Measurements from ENCODE around the gene MSI2. TPM values are rescaled to one million over a fixed set of nuclear protein-coding genes. Genes with fewer than 3 reads are reported as not detected.

MSI2 gene
- total RNA-seq, 6 experiments from 2014 or later: 12.0 to 22.6 (median 19.4) TPM

DNA sequence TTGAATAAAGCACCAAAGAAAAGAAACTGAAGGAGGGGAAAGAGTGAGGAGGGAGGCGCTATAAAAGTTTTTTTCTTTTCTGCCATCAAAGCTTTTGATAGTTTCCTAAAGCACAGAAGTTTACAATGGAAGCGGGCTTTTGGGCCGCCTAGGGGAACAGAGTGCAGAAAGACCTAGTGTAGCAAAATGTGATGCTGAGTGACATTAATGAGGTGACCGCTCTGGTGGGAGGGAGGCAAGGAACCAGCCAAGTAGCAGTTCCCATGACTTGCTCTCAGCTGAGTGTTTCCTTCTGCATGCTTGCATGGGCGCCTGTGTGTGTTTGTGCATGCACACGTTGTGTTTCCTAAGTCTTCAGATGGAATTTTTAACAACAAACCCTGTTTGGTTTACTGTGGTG lies 15.5 kb downstream of the MSI2 start:
- H3K4me3 ChIP-seq: no peak overlapping the region
- no peaks in the 10 kb centered on the region for H3K9me3 ChIP-seq
- H3K36me3 ChIP-seq: peaks cover 0 to 4% (median 2%) of the 10 kb centered on the region in 4 donors
- intact Hi-C loops (cut with DNase I): no loop called here
- ATAC-seq (no peak), DNase-seq (no peak)
- 91% methylated on average over 5 of the region's 6 CpGs for WGBS (ENCODE audit: insufficient coverage, low coverage, low lambda C conversion rate, missing lambda C conversion rate)
- TF ChIP-seq, protein P1, sequence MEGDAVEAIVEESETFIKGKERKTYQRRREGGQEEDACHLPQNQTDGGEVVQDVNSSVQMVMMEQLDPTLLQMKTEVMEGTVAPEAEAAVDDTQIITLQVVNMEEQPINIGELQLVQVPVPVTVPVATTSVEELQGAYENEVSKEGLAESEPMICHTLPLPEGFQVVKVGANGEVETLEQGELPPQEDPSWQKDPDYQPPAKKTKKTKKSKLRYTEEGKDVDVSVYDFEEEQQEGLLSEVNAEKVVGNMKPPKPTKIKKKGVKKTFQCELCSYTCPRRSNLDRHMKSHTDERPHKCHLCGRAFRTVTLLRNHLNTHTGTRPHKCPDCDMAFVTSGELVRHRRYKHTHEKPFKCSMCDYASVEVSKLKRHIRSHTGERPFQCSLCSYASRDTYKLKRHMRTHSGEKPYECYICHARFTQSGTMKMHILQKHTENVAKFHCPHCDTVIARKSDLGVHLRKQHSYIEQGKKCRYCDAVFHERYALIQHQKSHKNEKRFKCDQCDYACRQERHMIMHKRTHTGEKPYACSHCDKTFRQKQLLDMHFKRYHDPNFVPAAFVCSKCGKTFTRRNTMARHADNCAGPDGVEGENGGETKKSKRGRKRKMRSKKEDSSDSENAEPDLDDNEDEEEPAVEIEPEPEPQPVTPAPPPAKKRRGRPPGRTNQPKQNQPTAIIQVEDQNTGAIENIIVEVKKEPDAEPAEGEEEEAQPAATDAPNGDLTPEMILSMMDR (IDR thresholded peaks at IDR 0.05): no peak
- no peak for TF ChIP-seq POLR2A (IDR thresholded peaks at IDR 0.05)
- no peak overlapping the region for H3K27ac ChIP-seq
- no peaks in the 10 kb centered on the region for H3K4me1 ChIP-seq
- no peaks in the 10 kb centered on the region for H3K27me3 ChIP-seq

DNA sequence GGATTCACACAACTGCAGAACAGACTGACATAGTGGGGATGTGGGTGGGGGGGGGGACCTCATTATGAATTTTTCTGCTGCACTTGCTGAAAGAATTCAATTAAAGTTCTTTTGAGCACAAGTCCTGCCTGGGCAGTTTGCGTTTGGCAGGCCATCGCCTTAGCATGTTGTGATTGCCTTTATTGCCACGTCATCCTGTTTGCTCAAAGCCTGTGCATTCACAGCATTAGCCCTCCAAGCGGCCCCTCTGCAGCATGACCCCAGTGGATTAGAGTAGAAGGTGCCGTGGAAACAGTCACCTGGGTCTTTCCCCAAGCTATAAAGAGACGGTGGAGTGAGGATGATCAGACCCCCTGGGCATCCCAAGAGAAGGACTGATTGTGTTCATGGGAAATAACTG lies 17.2 kb downstream of the MSI2 start:
- DNase-seq (no peak), ATAC-seq (no peak)
- H3K4me3 ChIP-seq: no peak overlapping the region
- intact Hi-C loops (cut with DNase I): no loop called here
- H3K4me1 ChIP-seq: peaks cover 0 to 6% (median 2%) of the 10 kb centered on the region in 4 donors
- WGBS (ENCODE audit: insufficient coverage, low coverage, low lambda C conversion rate, missing lambda C conversion rate): 100% methylated on average over 6 of the region's 6 CpGs
- no peaks in the 10 kb centered on the region for H3K9me3 ChIP-seq
- no peak overlapping the region for H3K27ac ChIP-seq
- no peaks in the 10 kb centered on the region for H3K27me3 ChIP-seq
- H3K36me3 ChIP-seq: peaks cover 0 to 4% (median 2%) of the 10 kb centered on the region in 4 donors
- TF ChIP-seq POLR2A (IDR thresholded peaks at IDR 0.05): no peak
- TF ChIP-seq, protein P1 (IDR thresholded peaks at IDR 0.05): no peak

- no peaks in the 10 kb centered on the region for H3K27me3 ChIP-seq
- TF ChIP-seq, protein P1 (IDR thresholded peaks at IDR 0.05): no peak
- no peak for TF ChIP-seq POLR2A (IDR thresholded peaks at IDR 0.05)
- no peak overlapping the region for H3K4me3 ChIP-seq
- DNase-seq: no peak
- no peak for ATAC-seq
- H3K9me3 ChIP-seq: no peaks in the 10 kb centered on the region
- whole genome bisulfite sequencing (ENCODE audit: insufficient coverage, low coverage, low lambda C conversion rate, missing lambda C conversion rate): 95% methylated on average over 3 of the region's 3 CpGs
- intact Hi-C loops (cut with DNase I): no loop called here
- peaks cover 0 to 4% (median under 1%) of the 10 kb centered on the region in 4 donors for H3K36me3 ChIP-seq
- no peak overlapping the region for H3K27ac ChIP-seq
- H3K4me1 ChIP-seq: peaks cover 0 to 12% (median 5%) of the 10 kb centered on the region in 4 donors
Measured at GRCh38 chr17:57274162-57274561, 17.8 kb downstream of the MSI2 start.

DNA sequence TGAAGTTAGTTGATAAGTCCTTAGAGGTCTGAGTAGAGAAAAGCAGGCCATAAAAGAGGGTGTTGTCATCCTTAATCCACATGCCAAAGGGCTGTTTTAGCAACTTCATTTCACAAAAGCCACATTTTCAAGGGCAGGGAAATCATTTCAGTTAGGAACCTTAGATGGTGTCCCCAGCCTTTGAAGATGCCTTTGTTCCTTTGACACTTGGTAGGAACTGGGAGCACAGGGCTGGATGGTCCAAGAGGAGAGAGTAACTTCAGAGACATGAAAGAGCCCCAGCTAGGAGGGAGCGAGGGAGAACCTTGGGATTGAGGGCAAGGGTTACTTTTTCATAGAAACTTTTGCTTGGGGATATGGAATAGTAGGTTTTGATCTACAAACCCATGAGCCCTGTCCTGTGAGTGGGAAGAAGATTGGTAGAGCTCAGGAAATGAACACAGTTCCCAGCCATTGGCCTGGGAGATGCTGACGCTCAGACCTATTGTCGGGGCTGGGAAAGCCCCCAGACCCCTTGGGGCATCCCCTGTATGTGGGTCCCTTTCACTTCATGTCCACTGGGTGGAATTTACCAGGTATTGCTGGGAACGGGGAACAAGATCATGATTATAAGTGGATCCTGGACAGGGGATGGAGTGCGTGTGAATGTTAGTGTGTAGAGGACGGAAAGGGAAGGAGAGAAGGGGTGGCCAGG lies 18.9 kb downstream of the MSI2 start:
- H3K4me1 ChIP-seq: peaks cover 0 to 21% (median 8%) of the 10 kb centered on the region in 4 donors
- ATAC-seq: no peak
- intact Hi-C loops (cut with DNase I): no loop called here
- no peak overlapping the region for H3K4me3 ChIP-seq
- H3K27ac ChIP-seq: no peak overlapping the region
- no peaks in the 10 kb centered on the region for H3K27me3 ChIP-seq
- no peak for DNase-seq
- no peak for TF ChIP-seq POLR2A (IDR thresholded peaks at IDR 0.05)
- TF ChIP-seq, protein P1 (IDR thresholded peaks at IDR 0.05): no peak
- 80% methylated on average over 5 of the region's 6 CpGs for WGBS (ENCODE audit: insufficient coverage, low coverage, low lambda C conversion rate, missing lambda C conversion rate)
- no peaks in the 10 kb centered on the region for H3K9me3 ChIP-seq
- H3K36me3 ChIP-seq: peaks cover 0 to 4% (median 0%) of the 10 kb centered on the region in 4 donors

Data from right lobe of liver (tissue), 6 donors.